ENCODE results near the gene DDX25.

DDX25 gene

GRCh38 chr11:125943661-125944349, 39.5 kb downstream of the DDX25 start:
- H3K79me1 ChIP-seq (ENCODE audit: low read length): no peaks in the 10 kb centered on the region
- WGBS (ENCODE audit: extremely low coverage, insufficient coverage, low lambda C conversion rate): no CpG with 5 or more reads among the region's 9 CpGs
- no peak overlapping the region for H3K23ac ChIP-seq (ENCODE audit: low read length)
- no peak overlapping the region for H4K8ac ChIP-seq (ENCODE audit: low read depth, low read length)
- H2AK5ac ChIP-seq (ENCODE audit: low read length): no peak overlapping the region
- no peak overlapping the region for H3K4me3 ChIP-seq (ENCODE audit: low read length)
- no peak overlapping the region for H3K4ac ChIP-seq (ENCODE audit: low read depth, low read length)
- H3K27ac ChIP-seq (ENCODE audit: low read depth, low read length): no peak overlapping the region
- DNase-seq: no peak
- H3K9ac ChIP-seq (ENCODE audit: low read length): no peak overlapping the region
- no peak overlapping the region for H3K56ac ChIP-seq (ENCODE audit: low read length)
- no peaks in the 10 kb centered on the region for H3K36me3 ChIP-seq (ENCODE audit: control insufficient read depth, insufficient read depth, low read length)
- H3K4me2 ChIP-seq (ENCODE audit: low read length): no peak overlapping the region
- peaks cover 6% of the 10 kb centered on the region for H3K4me1 ChIP-seq (ENCODE audit: control insufficient read depth, low read depth, low read length)
- H3K18ac ChIP-seq (ENCODE audit: low read length): no peak overlapping the region
- no peak overlapping the region for H4K5ac ChIP-seq (ENCODE audit: low read length)
- H3K79me2 ChIP-seq (ENCODE audit: control insufficient read depth, insufficient read depth, low read length): no peaks in the 10 kb centered on the region
- H2BK120ac ChIP-seq (ENCODE audit: low read depth, low read length): no peak overlapping the region
- no peak overlapping the region for H2BK15ac ChIP-seq (replicated peaks; ENCODE audit: low read depth)
- H2BK5ac ChIP-seq (ENCODE audit: low read length): no peak overlapping the region
- H3K27me3 ChIP-seq (ENCODE audit: insufficient read depth, low read length, poor library complexity): no peaks in the 10 kb centered on the region

GRCh38 chr11:125944350-125945010, 40.2 kb downstream of the DDX25 start:
- no CpG with 5 or more reads among the region's 13 CpGs for WGBS (ENCODE audit: extremely low coverage, insufficient coverage, low lambda C conversion rate)
- Histone ChIP-seq H2BK5ac (ENCODE audit: low read length) (no peak overlapping the region), H4K8ac (ENCODE audit: low read depth, low read length) (no peak overlapping the region), H3K4me1 (ENCODE audit: control insufficient read depth, low read depth, low read length) (peaks cover 6% of the 10 kb centered on the region), H3K27me3 (ENCODE audit: insufficient read depth, low read length, poor library complexity) (no peaks in the 10 kb centered on the region), H4K5ac (ENCODE audit: low read length) (no peak overlapping the region), H3K4me2 (ENCODE audit: low read length) (no peak overlapping the region), H3K9ac (ENCODE audit: low read length) (no peak overlapping the region), H3K18ac (ENCODE audit: low read length) (no peak overlapping the region), H3K36me3 (ENCODE audit: control insufficient read depth, insufficient read depth, low read length) (no peaks in the 10 kb centered on the region), H2BK120ac (ENCODE audit: low read depth, low read length) (no peak overlapping the region), H2BK15ac (replicated peaks; ENCODE audit: low read depth) (no peak overlapping the region), H3K79me2 (ENCODE audit: control insufficient read depth, insufficient read depth, low read length) (no peaks in the 10 kb centered on the region), H3K4me3 (ENCODE audit: low read length) (no peak overlapping the region), H3K4ac (ENCODE audit: low read depth, low read length) (no peak overlapping the region), H3K27ac (ENCODE audit: low read depth, low read length) (no peak overlapping the region), H2AK5ac (ENCODE audit: low read length) (no peak overlapping the region), H3K56ac (ENCODE audit: low read length) (no peak overlapping the region), H3K79me1 (ENCODE audit: low read length) (no peaks in the 10 kb centered on the region), H3K23ac (ENCODE audit: low read length) (no peak overlapping the region)
- no peak for DNase-seq

- WGBS (ENCODE audit: extremely low coverage, insufficient coverage, low lambda C conversion rate): no CpG with 5 or more reads among the region's 15 CpGs
- H3K4ac ChIP-seq (ENCODE audit: low read depth, low read length): no peak overlapping the region
Measured at GRCh38 chr11:125945011-125945796, 40.9 kb downstream of the DDX25 start.

GRCh38 chr11:125945797-125946520, 41.7 kb downstream of the DDX25 start, which contains the start of gene VSIG10L2:
VSIG10L2 (plus strand) TSS chr11:125946044; CDS start chr11:125946056, 12 bp downstream.
- Histone ChIP-seq H3K4ac (ENCODE audit: low read depth, low read length) (no peak within 1 kb of the TSS), H3K79me2 (ENCODE audit: control insufficient read depth, insufficient read depth, low read length) (no peaks in the 10 kb centered on the region), H3K23ac (ENCODE audit: low read length) (no peak within 1 kb of the TSS), H3K18ac (ENCODE audit: low read length) (no peak within 1 kb of the TSS), H3K4me2 (ENCODE audit: low read length) (no peak within 1 kb of the TSS), H3K56ac (ENCODE audit: low read length) (no peak within 1 kb of the TSS), H4K5ac (ENCODE audit: low read length) (no peak within 1 kb of the TSS), H4K8ac (ENCODE audit: low read depth, low read length) (no peak within 1 kb of the TSS), H3K27me3 (ENCODE audit: insufficient read depth, low read length, poor library complexity) (no peaks in the 10 kb centered on the region), H2BK120ac (ENCODE audit: low read depth, low read length) (no peak within 1 kb of the TSS), H3K36me3 (ENCODE audit: control insufficient read depth, insufficient read depth, low read length) (no peaks in the 10 kb centered on the region), H3K9ac (ENCODE audit: low read length) (no peak within 1 kb of the TSS), H3K27ac (ENCODE audit: low read depth, low read length) (no peak within 1 kb of the TSS), H3K79me1 (ENCODE audit: low read length) (no peaks in the 10 kb centered on the region), H3K4me3 (ENCODE audit: low read length) (no peak within 1 kb of the TSS), H2BK5ac (ENCODE audit: low read length) (no peak within 1 kb of the TSS), H2BK15ac (replicated peaks; ENCODE audit: low read depth) (no peak within 1 kb of the TSS), H3K4me1 (ENCODE audit: control insufficient read depth, low read depth, low read length) (peaks cover 6% of the 10 kb centered on the region), H2AK5ac (ENCODE audit: low read length) (no peak within 1 kb of the TSS)
- no peak for DNase-seq
- WGBS (ENCODE audit: extremely low coverage, insufficient coverage, low lambda C conversion rate): no CpG with 5 or more reads among the region's 8 CpGs

More at GRCh38 chr11:125945011-125945796, 40.9 kb downstream of the DDX25 start:
- DNase-seq: no peak
- Histone ChIP-seq H2BK5ac (ENCODE audit: low read length) (no peak overlapping the region), H3K27me3 (ENCODE audit: insufficient read depth, low read length, poor library complexity) (no peaks in the 10 kb centered on the region), H3K23ac (ENCODE audit: low read length) (no peak overlapping the region), H3K36me3 (ENCODE audit: control insufficient read depth, insufficient read depth, low read length) (no peaks in the 10 kb centered on the region), H3K27ac (ENCODE audit: low read depth, low read length) (no peak overlapping the region), H2AK5ac (ENCODE audit: low read length) (no peak overlapping the region), H3K18ac (ENCODE audit: low read length) (no peak overlapping the region), H3K79me2 (ENCODE audit: control insufficient read depth, insufficient read depth, low read length) (no peaks in the 10 kb centered on the region), H2BK120ac (ENCODE audit: low read depth, low read length) (no peak overlapping the region), H4K8ac (ENCODE audit: low read depth, low read length) (no peak overlapping the region), H2BK15ac (replicated peaks; ENCODE audit: low read depth) (no peak overlapping the region), H3K79me1 (ENCODE audit: low read length) (no peaks in the 10 kb centered on the region), H3K4me1 (ENCODE audit: control insufficient read depth, low read depth, low read length) (peaks cover 6% of the 10 kb centered on the region), H3K56ac (ENCODE audit: low read length) (no peak overlapping the region), H4K5ac (ENCODE audit: low read length) (no peak overlapping the region), H3K4me3 (ENCODE audit: low read length) (no peak overlapping the region), H3K9ac (ENCODE audit: low read length) (no peak overlapping the region), H3K4me2 (ENCODE audit: low read length) (no peak overlapping the region)

- Histone ChIP-seq H3K4ac (ENCODE audit: low read depth, low read length) (no peak overlapping the region), H4K8ac (ENCODE audit: low read depth, low read length) (no peak overlapping the region), H3K79me1 (ENCODE audit: low read length) (no peaks in the 10 kb centered on the region), H3K4me3 (ENCODE audit: low read length) (no peak overlapping the region), H2BK5ac (ENCODE audit: low read length) (no peak overlapping the region), H4K5ac (ENCODE audit: low read length) (no peak overlapping the region), H3K56ac (ENCODE audit: low read length) (no peak overlapping the region), H3K4me2 (ENCODE audit: low read length) (no peak overlapping the region), H3K9ac (ENCODE audit: low read length) (no peak overlapping the region), H2AK5ac (ENCODE audit: low read length) (no peak overlapping the region), H3K36me3 (ENCODE audit: control insufficient read depth, insufficient read depth, low read length) (no peaks in the 10 kb centered on the region), H3K27ac (ENCODE audit: low read depth, low read length) (no peak overlapping the region), H3K4me1 (ENCODE audit: control insufficient read depth, low read depth, low read length) (peaks cover under 1% of the 10 kb centered on the region), H3K27me3 (ENCODE audit: insufficient read depth, low read length, poor library complexity) (no peaks in the 10 kb centered on the region), H3K23ac (ENCODE audit: low read length) (no peak overlapping the region), H2BK120ac (ENCODE audit: low read depth, low read length) (no peak overlapping the region), H3K79me2 (ENCODE audit: control insufficient read depth, insufficient read depth, low read length) (no peaks in the 10 kb centered on the region), H2BK15ac (replicated peaks; ENCODE audit: low read depth) (no peak overlapping the region), H3K18ac (ENCODE audit: low read length) (no peak overlapping the region)
- no CpG with 5 or more reads among the region's 14 CpGs for WGBS (ENCODE audit: extremely low coverage, insufficient coverage, low lambda C conversion rate)
- DNase-seq: no peak
Measured at GRCh38 chr11:125946712-125947418, 42.6 kb downstream of the DDX25 start.

Measured in mesendoderm (in vitro differentiated cells).